Spleen (tissue), 7 donors: ENCODE results near the gene CSN1S1.

ENCODE experiments used
- POLR2A ChIP-seq, 3 donors: fragments of 450-650 bp; IDR thresholded peaks; one replicate each; pipeline ENCODE4 v1.5.1; 2017; ENCODE audit warnings: antibody characterized with exemption in 3 of 3, mild to moderate bottlenecking in 1 of 3
- POLR2AphosphoS5 ChIP-seq, 3 donors: sonication (generic); formaldehyde crosslinking; IDR thresholded peaks; one replicate each; pipeline ENCODE4 v1.5.1; 2017; ENCODE audit warnings: antibody characterized with exemption in 3 of 3
- TF ChIP-seq, protein P1 (sequence below), 11 experiments: fragments of 200-600 bp in 7 of 11; fragments of 450-650 bp in 4 of 11; sonication (generic) in 4 of 11; IDR thresholded peaks in 8 of 11; conservative IDR thresholded peaks in 3 of 11; 1 replicate in 7 of 11; 2 replicates in 4 of 11; pipeline versions ENCODE4 v1.4.0 to v1.8.0; 2016 to 2021; ENCODE audit warnings: antibody characterized with exemption in 11 of 11, inconsistent platforms in 4 of 11, mild to moderate bottlenecking in 1 of 11
- donor health status: DM: no; HTN: no; CAD: no; lungs with moderate emphysema.
- donor health status: DM: no; HTN: no; CAD: no.
- donor health status: DM: no; HTN: no; CAD: no.

- TF ChIP-seq, protein P1, sequence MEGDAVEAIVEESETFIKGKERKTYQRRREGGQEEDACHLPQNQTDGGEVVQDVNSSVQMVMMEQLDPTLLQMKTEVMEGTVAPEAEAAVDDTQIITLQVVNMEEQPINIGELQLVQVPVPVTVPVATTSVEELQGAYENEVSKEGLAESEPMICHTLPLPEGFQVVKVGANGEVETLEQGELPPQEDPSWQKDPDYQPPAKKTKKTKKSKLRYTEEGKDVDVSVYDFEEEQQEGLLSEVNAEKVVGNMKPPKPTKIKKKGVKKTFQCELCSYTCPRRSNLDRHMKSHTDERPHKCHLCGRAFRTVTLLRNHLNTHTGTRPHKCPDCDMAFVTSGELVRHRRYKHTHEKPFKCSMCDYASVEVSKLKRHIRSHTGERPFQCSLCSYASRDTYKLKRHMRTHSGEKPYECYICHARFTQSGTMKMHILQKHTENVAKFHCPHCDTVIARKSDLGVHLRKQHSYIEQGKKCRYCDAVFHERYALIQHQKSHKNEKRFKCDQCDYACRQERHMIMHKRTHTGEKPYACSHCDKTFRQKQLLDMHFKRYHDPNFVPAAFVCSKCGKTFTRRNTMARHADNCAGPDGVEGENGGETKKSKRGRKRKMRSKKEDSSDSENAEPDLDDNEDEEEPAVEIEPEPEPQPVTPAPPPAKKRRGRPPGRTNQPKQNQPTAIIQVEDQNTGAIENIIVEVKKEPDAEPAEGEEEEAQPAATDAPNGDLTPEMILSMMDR (IDR thresholded peaks at IDR 0.05 in 8 of 11, conservative IDR thresholded peaks at IDR 0.05 in 3 of 11) = no peak
- TF ChIP-seq POLR2A (IDR thresholded peaks at IDR 0.05) (no peak), POLR2AphosphoS5 (IDR thresholded peaks at IDR 0.05) (no peak)
Measured at GRCh38 chr4:69888336-69888735, 42.5 kb upstream of the CSN1S1 start.
